GM10266 (cell line): ENCODE results near the gene FAAP100.

Experiments
- DNase-seq: peaks from one replicate; pipeline ENCODE4 v3.0.0; 2012; ENCODE audit errors: extremely low spot score
- CTCF ChIP-seq: IDR thresholded peaks from 2 replicates; pipeline ENCODE4 v1.5.1; 2012; ENCODE audit warnings: mild to moderate bottlenecking, low read depth; ENCODE audit not compliant: control insufficient read depth, insufficient read depth; ENCODE audit errors: missing control alignments

Gene FAAP100

GRCh38 chr17:81541123-81541522 lies 11.0 kb downstream of the FAAP100 start:
- no peak for DNase-seq
- TF ChIP-seq CTCF = no peak

GRCh38 chr17:81540676-81541027 lies 11.5 kb downstream of the FAAP100 start:
- TF ChIP-seq CTCF = no peak
- no peak for DNase-seq

- TF ChIP-seq CTCF = no peak
- DNase-seq = no peak
Observed at GRCh38 chr17:81539961-81540675, 12.0 kb downstream of the FAAP100 start.

DNA sequence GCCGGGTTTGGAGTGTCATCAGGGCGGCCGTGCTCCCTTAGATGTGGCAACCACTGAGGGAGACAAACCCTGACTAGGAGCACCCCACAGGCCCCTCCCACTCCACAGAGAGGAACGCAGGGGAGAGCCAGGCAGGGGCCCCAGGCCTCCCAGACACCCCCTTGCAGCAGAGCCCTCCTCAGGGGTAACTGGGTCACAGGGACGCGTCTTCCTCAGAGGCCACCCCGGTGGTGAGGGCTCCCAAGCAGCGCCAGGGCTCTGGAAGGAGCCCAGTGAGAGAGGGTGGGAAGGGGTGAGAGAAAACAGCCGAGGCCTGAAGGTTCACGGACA lies 12.6 kb downstream of the FAAP100 start:
- no peak for TF ChIP-seq CTCF
- no peak for DNase-seq

GRCh38 chr17:81538651-81539570 lies 13.2 kb downstream of the FAAP100 start:
- no peak for DNase-seq
- no peak for TF ChIP-seq CTCF

DNA sequence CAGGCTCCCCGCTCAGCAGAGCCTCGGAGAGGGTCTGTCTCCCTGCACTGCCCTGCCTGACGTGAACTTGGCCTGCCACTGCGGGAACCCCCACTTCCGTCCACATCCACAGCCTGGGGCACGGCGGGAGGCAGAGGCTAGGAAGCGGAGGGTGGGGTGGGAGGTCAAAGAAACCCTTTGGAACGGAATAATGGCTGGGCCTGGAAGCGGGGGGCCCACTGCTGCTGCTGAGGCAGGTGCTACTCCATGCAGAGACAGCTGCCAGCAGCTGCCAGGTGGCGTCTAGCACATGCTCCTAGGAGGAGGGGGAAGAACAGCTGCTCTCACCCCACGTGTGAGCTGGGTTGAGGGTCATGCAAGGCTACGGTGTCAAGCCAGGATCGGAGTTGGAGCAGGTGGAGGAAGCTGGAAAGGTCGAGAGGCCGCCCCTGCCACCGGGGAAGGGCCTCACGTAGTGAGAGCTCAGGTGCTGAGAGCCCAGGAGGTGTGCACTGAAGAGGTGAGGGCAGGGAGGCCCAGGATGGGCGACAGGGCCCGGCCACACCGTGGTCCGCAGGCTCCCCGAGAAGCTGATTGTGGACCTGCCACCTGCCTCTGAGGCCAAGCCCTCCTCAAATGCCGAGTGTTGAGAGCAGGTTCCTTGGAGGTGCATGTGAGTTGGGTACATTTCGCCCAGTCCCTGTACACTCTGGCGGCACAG lies 14.1 kb downstream of the FAAP100 start:
- no peak for TF ChIP-seq CTCF
- no peak for DNase-seq
